Panc1 (cell line): ENCODE results near the gene THEMIS2.

Source experiments
- POLR2AphosphoS5 ChIP-seq: IDR thresholded peaks from 2 replicates; pipeline ENCODE4 v1.6.1; 2012; ENCODE audit warnings: mild to moderate bottlenecking, low read depth, low read length, moderate library complexity
- TF ChIP-seq, protein P1 (sequence below): fragments of 450-650 bp; IDR thresholded peaks from 2 replicates; pipeline ENCODE4 v1.5.1; 2017; ENCODE audit warnings: mild to moderate bottlenecking
- TF ChIP-seq, protein P2 (sequence below), 2 experiments: IDR thresholded peaks; 2 replicates each; pipeline ENCODE4 v1.6.1; 2011 to 2012; ENCODE audit warnings: low read depth in 2 of 2, control low read depth in 1 of 2, low read length in 1 of 2, mild to moderate bottlenecking in 1 of 2, moderate library complexity in 1 of 2; ENCODE audit not compliant: insufficient read depth in 1 of 2

- TF ChIP-seq, protein P1, sequence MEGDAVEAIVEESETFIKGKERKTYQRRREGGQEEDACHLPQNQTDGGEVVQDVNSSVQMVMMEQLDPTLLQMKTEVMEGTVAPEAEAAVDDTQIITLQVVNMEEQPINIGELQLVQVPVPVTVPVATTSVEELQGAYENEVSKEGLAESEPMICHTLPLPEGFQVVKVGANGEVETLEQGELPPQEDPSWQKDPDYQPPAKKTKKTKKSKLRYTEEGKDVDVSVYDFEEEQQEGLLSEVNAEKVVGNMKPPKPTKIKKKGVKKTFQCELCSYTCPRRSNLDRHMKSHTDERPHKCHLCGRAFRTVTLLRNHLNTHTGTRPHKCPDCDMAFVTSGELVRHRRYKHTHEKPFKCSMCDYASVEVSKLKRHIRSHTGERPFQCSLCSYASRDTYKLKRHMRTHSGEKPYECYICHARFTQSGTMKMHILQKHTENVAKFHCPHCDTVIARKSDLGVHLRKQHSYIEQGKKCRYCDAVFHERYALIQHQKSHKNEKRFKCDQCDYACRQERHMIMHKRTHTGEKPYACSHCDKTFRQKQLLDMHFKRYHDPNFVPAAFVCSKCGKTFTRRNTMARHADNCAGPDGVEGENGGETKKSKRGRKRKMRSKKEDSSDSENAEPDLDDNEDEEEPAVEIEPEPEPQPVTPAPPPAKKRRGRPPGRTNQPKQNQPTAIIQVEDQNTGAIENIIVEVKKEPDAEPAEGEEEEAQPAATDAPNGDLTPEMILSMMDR: no peak
- TF ChIP-seq POLR2AphosphoS5: no peak
- TF ChIP-seq, protein P2, sequence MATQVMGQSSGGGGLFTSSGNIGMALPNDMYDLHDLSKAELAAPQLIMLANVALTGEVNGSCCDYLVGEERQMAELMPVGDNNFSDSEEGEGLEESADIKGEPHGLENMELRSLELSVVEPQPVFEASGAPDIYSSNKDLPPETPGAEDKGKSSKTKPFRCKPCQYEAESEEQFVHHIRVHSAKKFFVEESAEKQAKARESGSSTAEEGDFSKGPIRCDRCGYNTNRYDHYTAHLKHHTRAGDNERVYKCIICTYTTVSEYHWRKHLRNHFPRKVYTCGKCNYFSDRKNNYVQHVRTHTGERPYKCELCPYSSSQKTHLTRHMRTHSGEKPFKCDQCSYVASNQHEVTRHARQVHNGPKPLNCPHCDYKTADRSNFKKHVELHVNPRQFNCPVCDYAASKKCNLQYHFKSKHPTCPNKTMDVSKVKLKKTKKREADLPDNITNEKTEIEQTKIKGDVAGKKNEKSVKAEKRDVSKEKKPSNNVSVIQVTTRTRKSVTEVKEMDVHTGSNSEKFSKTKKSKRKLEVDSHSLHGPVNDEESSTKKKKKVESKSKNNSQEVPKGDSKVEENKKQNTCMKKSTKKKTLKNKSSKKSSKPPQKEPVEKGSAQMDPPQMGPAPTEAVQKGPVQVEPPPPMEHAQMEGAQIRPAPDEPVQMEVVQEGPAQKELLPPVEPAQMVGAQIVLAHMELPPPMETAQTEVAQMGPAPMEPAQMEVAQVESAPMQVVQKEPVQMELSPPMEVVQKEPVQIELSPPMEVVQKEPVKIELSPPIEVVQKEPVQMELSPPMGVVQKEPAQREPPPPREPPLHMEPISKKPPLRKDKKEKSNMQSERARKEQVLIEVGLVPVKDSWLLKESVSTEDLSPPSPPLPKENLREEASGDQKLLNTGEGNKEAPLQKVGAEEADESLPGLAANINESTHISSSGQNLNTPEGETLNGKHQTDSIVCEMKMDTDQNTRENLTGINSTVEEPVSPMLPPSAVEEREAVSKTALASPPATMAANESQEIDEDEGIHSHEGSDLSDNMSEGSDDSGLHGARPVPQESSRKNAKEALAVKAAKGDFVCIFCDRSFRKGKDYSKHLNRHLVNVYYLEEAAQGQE (IDR thresholded peaks at IDR 0.05; ENCODE audit: insufficient read depth in 1 of 2, low read depth in 2 of 2, low read length in 1 of 2): no peak
Measured at GRCh38 chr1:27864264-27864895, 8.0 kb upstream of the THEMIS2 start.
